Mucosa of rectum (tissue), 2 donors: Measurements from ENCODE around the gene PIAS1.
A peak's percentile ranks its signal among the peaks of the same experiment; 100 is the strongest.

Experiments
- H3K27ac ChIP-seq, 2 donors: one replicate each; pipeline ENCODE4 v1.7.0; 2013; ENCODE audit warnings: inconsistent platforms in 2 of 2, low read depth in 2 of 2, low read length in 2 of 2
- H3K27me3 ChIP-seq, 2 donors: one replicate each; pipeline ENCODE4 v1.7.0; 2013; ENCODE audit warnings: low read length in 2 of 2; ENCODE audit not compliant: control insufficient read depth in 2 of 2, insufficient read depth in 2 of 2
- H3K36me3 ChIP-seq, 2 donors: one replicate each; pipeline ENCODE4 v1.7.0; 2013; ENCODE audit warnings: low read length in 2 of 2; ENCODE audit not compliant: control insufficient read depth in 2 of 2, insufficient read depth in 2 of 2
- H3K4me1 ChIP-seq, 2 donors: one replicate each; pipeline ENCODE4 v1.7.0; 2013; ENCODE audit warnings: low read length in 2 of 2, mild to moderate bottlenecking in 1 of 2; ENCODE audit not compliant: control insufficient read depth in 2 of 2, insufficient read depth in 2 of 2
- H3K4me3 ChIP-seq, 2 donors: one replicate each; pipeline ENCODE4 v1.7.0; 2013; ENCODE audit warnings: low read length in 2 of 2
- H3K9ac ChIP-seq, 2 donors: one replicate each; pipeline ENCODE4 v1.7.0; 2013; ENCODE audit warnings: low read length in 2 of 2, low read depth in 1 of 2, mild to moderate bottlenecking in 1 of 2
- H3K9me3 ChIP-seq, 2 donors: one replicate each; pipeline ENCODE4 v1.7.0; 2013; ENCODE audit warnings: low read length in 2 of 2; ENCODE audit not compliant: control insufficient read depth in 2 of 2
- donor health status: healthy.
- donor health status: Normal muscosa, but diverticular disease.

Gene PIAS1

DNA sequence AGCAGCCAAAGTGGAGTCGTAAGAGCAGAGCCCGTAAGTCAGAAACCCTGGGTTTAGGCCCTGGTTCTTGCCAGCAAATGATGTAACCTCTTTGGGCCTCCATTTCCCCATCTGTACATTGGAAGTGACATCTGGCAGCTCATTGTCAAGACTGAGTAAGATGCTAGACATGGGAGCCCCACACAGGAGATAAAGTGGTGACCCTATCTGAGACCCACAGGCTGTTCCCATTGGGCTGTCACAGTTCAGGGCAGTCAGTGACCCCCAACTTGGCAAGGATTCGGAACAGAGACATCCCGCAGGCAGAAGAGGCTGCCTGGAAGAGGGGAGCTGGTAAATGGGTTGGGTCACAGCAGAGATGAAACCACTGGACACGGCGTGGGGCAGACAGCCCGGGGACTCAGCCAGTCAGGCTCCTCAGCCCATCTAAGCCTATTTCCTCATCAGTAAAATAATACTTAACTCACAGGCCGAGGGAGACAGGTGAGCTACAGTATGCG lies 173.6 kb downstream of the PIAS1 start:
- no peak overlapping the region for H3K27ac ChIP-seq
- H3K36me3 ChIP-seq = no peaks in the 10 kb centered on the region
- H3K9ac ChIP-seq = peak overlapping the region in 1 of 2 donors; percentile 86
- peaks cover 18 to 29% of the 10 kb centered on the region in 2 donors for H3K4me1 ChIP-seq
- H3K9me3 ChIP-seq = no peaks in the 10 kb centered on the region
- peak overlapping the region; percentile 82 to 83 for H3K4me3 ChIP-seq
- no peaks in the 10 kb centered on the region for H3K27me3 ChIP-seq

GRCh38 chr15:68228143-68228970 lies 174.2 kb downstream of the PIAS1 start:
- H3K36me3 ChIP-seq = no peaks in the 10 kb centered on the region
- no peaks in the 10 kb centered on the region for H3K27me3 ChIP-seq
- peak overlapping the region; percentile 85 to 88 for H3K27ac ChIP-seq
- H3K4me1 ChIP-seq = peaks cover 18 to 30% of the 10 kb centered on the region in 2 donors
- peak overlapping the region; percentile 82 to 83 for H3K4me3 ChIP-seq
- H3K9me3 ChIP-seq = no peaks in the 10 kb centered on the region
- H3K9ac ChIP-seq = peak overlapping the region; percentile 61 to 86

DNA sequence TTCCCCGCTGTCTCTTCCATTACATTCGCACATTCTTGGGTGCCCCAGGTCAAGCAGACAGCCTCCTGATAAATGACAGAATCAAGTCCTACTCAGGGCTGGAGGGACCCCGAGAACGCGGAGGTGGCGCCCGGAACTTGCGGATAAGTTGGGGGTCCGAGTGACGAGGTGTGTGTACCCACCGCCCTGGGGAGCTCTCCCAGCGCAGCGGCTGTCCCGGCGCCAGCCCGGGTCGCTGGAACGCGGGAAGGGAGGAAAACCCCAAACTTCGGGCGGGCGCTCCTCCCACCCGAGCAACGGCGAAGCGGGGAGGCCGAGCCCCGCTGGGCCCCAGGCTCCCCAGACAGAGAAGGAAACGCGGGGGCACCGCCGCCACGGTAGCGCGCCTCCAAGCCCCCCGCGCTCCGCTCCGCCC lies 174.9 kb downstream of the PIAS1 start:
- Histone ChIP-seq H3K9me3 (no peaks in the 10 kb centered on the region), H3K9ac (peak overlapping the region; percentile 61 to 86), H3K36me3 (no peaks in the 10 kb centered on the region), H3K4me1 (peaks cover 18 to 34% of the 10 kb centered on the region in 2 donors), H3K27ac (peak overlapping the region; percentile 85 to 88), H3K27me3 (no peaks in the 10 kb centered on the region), H3K4me3 (peak overlapping the region; percentile 82 to 83)

GRCh38 chr15:68229386-68230156 lies 175.5 kb downstream of the PIAS1 start, which contains the start of gene CLN6:
Gene CLN6 (minus strand): TSS chr15:68229728. CDS start chr15:68229584, 144 bp downstream.
- Histone ChIP-seq H3K9ac (peak within 1 kb of the TSS; percentile 65 to 86), H3K4me1 (peaks cover 18 to 34% of the 10 kb centered on the region in 2 donors), H3K9me3 (no peaks in the 10 kb centered on the region), H3K27me3 (no peaks in the 10 kb centered on the region), H3K36me3 (no peaks in the 10 kb centered on the region), H3K4me3 (peak within 1 kb of the TSS; percentile 82 to 83), H3K27ac (peak within 1 kb of the TSS; percentile 85 to 88)

DNA sequence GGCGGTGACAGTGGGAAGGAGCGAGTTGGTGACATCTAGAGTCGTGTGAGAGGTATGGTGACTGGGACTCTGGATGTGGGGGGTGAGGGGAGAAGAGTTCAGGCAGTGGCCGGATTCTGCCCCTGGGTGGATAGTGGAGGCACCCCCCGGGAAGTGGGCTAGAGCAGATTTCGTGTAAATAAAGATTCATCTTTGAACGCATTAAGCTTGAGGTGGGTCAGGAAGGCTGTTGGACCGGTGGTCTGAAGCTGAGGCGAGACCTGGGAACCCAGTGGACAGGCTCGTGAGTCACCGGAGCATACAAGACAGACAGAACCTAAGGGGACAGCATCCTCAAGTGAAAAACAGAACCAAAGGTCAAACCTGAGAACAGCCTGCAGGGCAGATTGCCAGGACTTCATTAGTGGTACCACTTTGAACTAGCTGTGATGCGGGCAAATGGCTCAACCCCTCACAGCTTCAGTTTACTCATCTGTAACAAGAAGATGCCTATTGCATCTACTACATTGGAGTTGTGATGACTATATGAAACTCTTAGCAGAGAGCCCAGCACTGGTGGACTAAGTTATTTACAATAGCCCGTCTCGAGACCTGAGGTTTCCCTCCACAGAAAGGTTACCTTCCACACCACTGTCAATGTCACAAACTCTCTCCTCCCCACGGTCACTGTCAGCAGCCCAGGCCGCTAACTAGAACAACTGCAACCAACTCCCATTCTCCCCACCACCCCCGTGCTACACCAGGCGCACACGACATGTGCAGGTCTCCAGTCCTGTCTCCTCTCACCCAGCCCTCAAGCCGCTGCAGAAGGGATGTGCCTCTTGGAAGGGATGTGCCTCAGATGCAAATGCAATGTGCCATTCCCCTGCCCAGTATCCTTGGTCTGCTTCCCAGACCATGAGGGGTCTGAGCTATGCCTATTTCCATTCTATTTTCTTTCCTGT lies 176.3 kb downstream of the PIAS1 start:
- peak overlapping the region; percentile 85 to 88 for H3K27ac ChIP-seq
- no peaks in the 10 kb centered on the region for H3K9me3 ChIP-seq
- H3K4me1 ChIP-seq = peaks cover 18 to 34% of the 10 kb centered on the region in 2 donors
- H3K36me3 ChIP-seq = no peaks in the 10 kb centered on the region
- no peaks in the 10 kb centered on the region for H3K27me3 ChIP-seq
- peak overlapping the region; percentile 76 to 82 for H3K4me3 ChIP-seq
- peak overlapping the region; percentile 65 to 73 for H3K9ac ChIP-seq

DNA sequence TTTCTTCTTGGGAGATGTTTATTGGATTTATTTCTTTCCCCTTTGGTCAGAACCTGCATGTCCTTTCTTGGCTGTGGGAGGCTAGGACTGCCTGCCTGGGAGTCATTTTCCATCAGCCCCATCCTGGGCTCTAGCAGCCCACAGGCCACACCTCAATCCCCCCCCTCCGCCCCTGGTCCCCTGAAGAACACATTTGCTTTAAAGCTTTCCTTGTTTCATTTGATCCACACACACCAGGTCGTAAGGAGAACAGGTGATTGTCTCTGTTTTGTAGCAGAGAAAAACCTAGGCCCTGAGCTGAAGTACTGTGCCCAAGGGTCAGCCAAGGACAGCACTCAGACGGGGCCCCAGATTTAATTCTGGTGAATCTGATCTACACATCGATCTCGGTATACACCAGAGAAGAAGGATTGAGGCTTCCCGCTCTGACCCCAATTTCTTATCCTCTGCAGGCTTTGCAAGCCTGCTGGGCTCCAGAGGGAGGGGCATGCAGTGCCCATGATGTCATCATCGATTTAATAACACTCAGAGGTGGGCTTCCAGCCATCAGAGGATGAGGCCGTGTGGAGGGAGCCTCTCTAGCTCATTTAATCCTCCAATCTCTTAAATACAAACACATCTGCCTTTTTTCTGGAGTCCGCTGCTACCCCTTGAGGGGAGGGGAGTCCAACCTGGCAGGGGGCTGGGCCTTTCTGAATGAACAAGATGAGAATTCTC lies 177.1 kb downstream of the PIAS1 start:
- Histone ChIP-seq H3K9me3 (no peaks in the 10 kb centered on the region), H3K36me3 (no peaks in the 10 kb centered on the region), H3K9ac (no peak overlapping the region), H3K4me1 (peaks cover 18 to 34% of the 10 kb centered on the region in 2 donors), H3K27ac (no peak overlapping the region), H3K27me3 (no peaks in the 10 kb centered on the region), H3K4me3 (no peak overlapping the region)

DNA sequence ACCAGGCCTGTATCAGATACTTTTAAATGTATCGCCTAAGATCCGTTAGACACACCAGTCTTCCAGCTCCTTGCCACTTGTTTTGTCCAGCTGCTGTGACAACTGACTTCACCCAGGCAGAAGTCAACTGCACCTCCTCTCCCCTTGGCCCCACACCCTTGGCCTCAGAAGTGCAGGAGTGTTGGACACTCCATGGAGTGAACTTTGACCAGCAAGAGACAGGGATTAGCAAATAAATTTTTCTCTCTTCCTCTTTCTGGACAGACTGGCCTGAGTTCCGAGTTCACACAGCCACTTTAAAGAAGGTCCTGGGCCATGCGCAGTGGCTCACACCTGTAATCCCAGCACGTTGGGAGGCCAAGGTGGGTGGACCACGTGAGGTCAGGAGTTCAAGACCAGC lies 178.3 kb downstream of the PIAS1 start:
- no peak overlapping the region for H3K4me3 ChIP-seq
- no peaks in the 10 kb centered on the region for H3K36me3 ChIP-seq
- no peaks in the 10 kb centered on the region for H3K27me3 ChIP-seq
- H3K4me1 ChIP-seq = peaks cover 18 to 34% of the 10 kb centered on the region in 2 donors
- H3K9me3 ChIP-seq = no peaks in the 10 kb centered on the region
- no peak overlapping the region for H3K27ac ChIP-seq
- H3K9ac ChIP-seq = no peak overlapping the region

GRCh38 chr15:68232937-68233336 lies 178.8 kb downstream of the PIAS1 start:
- Histone ChIP-seq H3K9ac (no peak overlapping the region), H3K4me3 (no peak overlapping the region), H3K36me3 (no peaks in the 10 kb centered on the region), H3K9me3 (no peaks in the 10 kb centered on the region), H3K27me3 (no peaks in the 10 kb centered on the region), H3K4me1 (peaks cover 15 to 29% of the 10 kb centered on the region in 2 donors), H3K27ac (no peak overlapping the region)

DNA sequence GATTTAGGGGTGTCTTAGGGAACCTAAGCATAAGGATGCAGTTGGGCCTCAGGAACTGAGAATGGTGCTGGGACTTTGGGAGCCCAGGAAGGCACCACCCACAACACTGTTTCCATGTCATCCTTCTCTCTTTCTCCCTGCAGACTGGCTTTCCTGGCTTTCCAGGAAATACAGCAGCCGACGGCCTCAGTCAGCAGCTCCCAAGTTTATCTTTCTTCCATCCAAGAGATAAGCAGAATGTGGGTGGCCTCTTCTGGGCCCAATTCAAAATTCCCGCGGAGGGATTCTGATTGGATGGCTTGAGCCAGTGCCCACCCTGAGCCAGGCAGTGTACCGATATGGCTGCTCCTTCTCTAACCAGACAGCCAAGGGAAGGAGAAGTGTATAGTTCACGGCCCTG lies 179.9 kb downstream of the PIAS1 start:
- Histone ChIP-seq H3K4me1 (peaks cover 7 to 19% of the 10 kb centered on the region in 2 donors), H3K9ac (no peak overlapping the region), H3K27ac (no peak overlapping the region), H3K9me3 (no peaks in the 10 kb centered on the region), H3K4me3 (no peak overlapping the region), H3K36me3 (no peaks in the 10 kb centered on the region), H3K27me3 (no peaks in the 10 kb centered on the region)
